Activated T-cell treated with anti-CD3 and anti-CD28 coated beads, Interleukin-2, amount 50 U/mL, for 4 hours (primary cell): ENCODE data around the gene KCNJ8. TPM values are rescaled to one million over a fixed set of nuclear protein-coding genes. Genes with fewer than 3 reads are reported as not detected.

ENCODE experiments used
- total RNA-seq, 3 donors: library from RNA; stranded (reverse); gene quantifications; one replicate each; pipeline ENCODE4 v1.2.1, GENCODE V29; 2021

KCNJ8 gene
- total RNA-seq, 3 donors from 2014 or later = not detected

Other genes starting within 250 kb of the KCNJ8 start
- under 1 TPM; 0.10 to 0.27 (median 0.13) TPM for gene SPX, start 248.4 kb downstream of the KCNJ8 start, total RNA-seq
- under 1 TPM in 2 of 3 donors, not detected in 1; 0.08 TPM for gene GYS2, start 169.9 kb downstream of the KCNJ8 start, total RNA-seq
- gene LDHB, start 116.9 kb downstream of the KCNJ8 start, total RNA-seq = 1,000 to 10,000 TPM; 1,514 to 1,661 (median 1,615) TPM
- under 1 TPM in 2 of 3 donors, not detected in 1; 0.13 to 0.20 TPM for gene ABCC9, start 166.7 kb upstream of the KCNJ8 start, total RNA-seq